Body of pancreas (tissue), 4 donors: ENCODE results near the gene UTP25. TPM values are rescaled to one million over a fixed set of nuclear protein-coding genes. Genes with fewer than 3 reads are reported as not detected.

ENCODE experiments used
- ATAC-seq: fragments of 150-250 bp; one replicate; pipeline ENCODE4 v1.9.1; 2016
- DNase-seq, 4 donors: peaks; one replicate each; pipeline ENCODE4 v3.0.0-alpha.2; 2019
- H3K27ac ChIP-seq, 4 donors: fragments of 200-600 bp; sonication (generic); 1 replicate in 3 of 4; 2 replicates in 1 of 4; pipeline versions ENCODE4 v1.5.1 to v1.6.1; 2016 to 2019; ENCODE audit warnings: mild to moderate bottlenecking in 1 of 4, mixed read lengths in 1 of 4, moderate library complexity in 1 of 4
- H3K27me3 ChIP-seq, 2 donors: fragments of 200-600 bp; sonication (generic); one replicate each; pipeline ENCODE4 v1.6.0; 2016; ENCODE audit warnings: mild to moderate bottlenecking in 1 of 2
- H3K36me3 ChIP-seq, 2 donors: fragments of 200-600 bp; sonication (generic); replicated peaks in 1 of 2; 2 replicates each; pipeline ENCODE4 v1.5.1; 2016; ENCODE audit warnings: low read depth in 2 of 2; ENCODE audit not compliant: insufficient read depth in 1 of 2
- H3K4me1 ChIP-seq: fragments of 200-600 bp; sonication (generic); one replicate; pipeline ENCODE4 v1.6.0; 2016
- H3K4me3 ChIP-seq, 2 donors: fragments of 200-600 bp; sonication (generic); 1 replicate in 1 of 2; 2 replicates in 1 of 2; pipeline ENCODE4 v1.5.1; 2016 to 2019
- H3K9me3 ChIP-seq, 3 donors: fragments of 200-600 bp; sonication (generic); 1 replicate in 2 of 3; 2 replicates in 1 of 3; pipeline ENCODE4 v1.5.1; 2016
- CTCF ChIP-seq, 7 experiments: fragments of 450-650 bp in 4 of 7; fragments of 200-600 bp in 3 of 7; sonication (generic) in 3 of 7; IDR thresholded peaks; one replicate each; pipeline ENCODE4 v1.5.1; 2016 to 2019; ENCODE audit warnings: antibody characterized with exemption in 7 of 7
- POLR2A ChIP-seq, 3 donors: fragments of 450-650 bp; IDR thresholded peaks; one replicate each; pipeline ENCODE4 v1.6.1; 2016; ENCODE audit warnings: antibody characterized with exemption in 3 of 3, mild to moderate bottlenecking in 2 of 3
- whole genome bisulfite sequencing, 2 donors: methylation state at CpG; one replicate each; pipeline ENCODE4 v1.1.5; 2017; 5-methylcytosine and 5-hydroxymethylcytosine counted together
- intact Hi-C: fragments of 100-400 bp; cut with DNase I; formaldehyde crosslinking; loops from one replicate; pipeline ENCODE4 v1.15.1; 2023
- total RNA-seq, 2 donors: library from RNA; depleted of rRNA; stranded (reverse); fragments of >200 nt; gene quantifications; one replicate each; pipeline ENCODE4 v1.1.0, GENCODE V29; 2016

Gene UTP25
- total RNA-seq, 2 donors from 2014 or later, result 2.0 to 5.7 TPM

- no peaks in the 10 kb centered on the region for H3K9me3 ChIP-seq
- no peak overlapping the region for H3K27ac ChIP-seq
- H3K4me1 ChIP-seq, result peaks cover 11% of the 10 kb centered on the region
- DNase-seq (no peak), ATAC-seq (no peak)
- H3K27me3 ChIP-seq, result no peaks in the 10 kb centered on the region
- 27 to 35% methylated on average over 5 of the region's 5 CpGs for WGBS, 2 donors
- no peaks in the 10 kb centered on the region for H3K36me3 ChIP-seq
- no peak for TF ChIP-seq POLR2A (IDR thresholded peaks at IDR 0.05)
- TF ChIP-seq CTCF (IDR thresholded peaks at IDR 0.05), result no peak
- intact Hi-C loops, result no loop called here
- H3K4me3 ChIP-seq, result no peak overlapping the region
Measured at GRCh38 chr1:209881619-209882018, 53.8 kb downstream of the UTP25 start.

- intact Hi-C loops, result no loop called here
- H3K9me3 ChIP-seq, result no peaks in the 10 kb centered on the region
- DNase-seq, result no peak
- TF ChIP-seq POLR2A (IDR thresholded peaks at IDR 0.05) (no peak), CTCF (IDR thresholded peaks at IDR 0.05) (no peak)
- no peak overlapping the region for H3K27ac ChIP-seq
- ATAC-seq, result no peak
- H3K36me3 ChIP-seq, result no peaks in the 10 kb centered on the region
- H3K4me1 ChIP-seq, result peaks cover 11% of the 10 kb centered on the region
- 57 to 74% methylated on average over 3 of the region's 3 CpGs for WGBS, 2 donors
- H3K27me3 ChIP-seq, result no peaks in the 10 kb centered on the region
- no peak overlapping the region for H3K4me3 ChIP-seq
Measured at GRCh38 chr1:209882286-209882685, 54.5 kb downstream of the UTP25 start.

GRCh38 chr1:209882942-209883340 is 55.2 kb downstream of the UTP25 start:
- no peak for DNase-seq
- Histone ChIP-seq H3K27me3 (no peaks in the 10 kb centered on the region), H3K36me3 (no peaks in the 10 kb centered on the region), H3K4me1 (peaks cover 11% of the 10 kb centered on the region), H3K9me3 (no peaks in the 10 kb centered on the region), H3K27ac (no peak overlapping the region), H3K4me3 (no peak overlapping the region)
- WGBS, 2 donors, result 63 to 73% methylated on average over 2 of the region's 2 CpGs
- intact Hi-C loops, result no loop called here
- no peak for TF ChIP-seq CTCF (IDR thresholded peaks at IDR 0.05)
- no peak for TF ChIP-seq POLR2A (IDR thresholded peaks at IDR 0.05)
- no peak for ATAC-seq

GRCh38 chr1:209883341-209883971 is 55.7 kb downstream of the UTP25 start:
- intact Hi-C loops, result no loop called here
- no peak for TF ChIP-seq CTCF (IDR thresholded peaks at IDR 0.05)
- no peak for TF ChIP-seq POLR2A (IDR thresholded peaks at IDR 0.05)
- no peaks in the 10 kb centered on the region for H3K9me3 ChIP-seq
- H3K27ac ChIP-seq, result no peak overlapping the region
- no peak for DNase-seq
- no peaks in the 10 kb centered on the region for H3K27me3 ChIP-seq
- peaks cover 11% of the 10 kb centered on the region for H3K4me1 ChIP-seq
- no peak overlapping the region for H3K4me3 ChIP-seq
- H3K36me3 ChIP-seq, result no peaks in the 10 kb centered on the region
- ATAC-seq, result no peak
- 76 to 83% methylated on average over 1 of the region's 1 CpG for WGBS, 2 donors

- no peaks in the 10 kb centered on the region for H3K27me3 ChIP-seq
- no peak overlapping the region for H3K27ac ChIP-seq
- ATAC-seq (no peak), DNase-seq (no peak)
- 61 to 64% methylated on average over 4 of the region's 4 CpGs for WGBS, 2 donors
- no peak overlapping the region for H3K4me3 ChIP-seq
- peaks cover 11% of the 10 kb centered on the region for H3K4me1 ChIP-seq
- no peaks in the 10 kb centered on the region for H3K9me3 ChIP-seq
- no peaks in the 10 kb centered on the region for H3K36me3 ChIP-seq
- no peak for TF ChIP-seq CTCF (IDR thresholded peaks at IDR 0.05)
- TF ChIP-seq POLR2A (IDR thresholded peaks at IDR 0.05), result no peak
- intact Hi-C loops, result no loop called here
Measured at GRCh38 chr1:209884249-209884648, 56.5 kb downstream of the UTP25 start.
